NB4 (cell line): ENCODE data around the gene GAB3.

ENCODE experiments used
- MAX ChIP-seq: IDR thresholded peaks from 2 replicates; pipeline ENCODE4 v1.6.1; 2011; ENCODE audit warnings: low read depth, low read length
- MYC ChIP-seq: IDR thresholded peaks from 2 replicates; pipeline ENCODE4 v1.6.1; 2011; ENCODE audit warnings: low read depth, low read length

GRCh38 chrX:154780968-154781367, 30.1 kb upstream of the GAB3 start:
- TF ChIP-seq MYC, result no peak
- no peak for TF ChIP-seq MAX
